GM23338 (cell line): ENCODE measurements around the gene NFKBIA.

Experiments used
- CREB1 ChIP-seq: fragments of 250-450 bp; sonication (Bioruptor Pico); IDR thresholded peaks from 2 replicates; pipeline ENCODE4 v1.5.0; 2020; ENCODE audit warnings: low read depth, mild to moderate bottlenecking, moderate library complexity
- CTCF ChIP-seq, 2 experiments: fragments of 200-600 bp in 1 of 2; sonication (generic) in 1 of 2; conservative IDR thresholded peaks; 2 replicates each; pipeline versions ENCODE4 v1.5.1 to v1.6.1; 2016 to 2017; ENCODE audit warnings: antibody characterized with exemption in 2 of 2, low read depth in 2 of 2, mild to moderate bottlenecking in 2 of 2, moderate library complexity in 1 of 2
- EZH2 ChIP-seq: fragments of 200-600 bp; sonication (generic); IDR thresholded peaks from one replicate; pipeline ENCODE4 v1.8.0; 2017; ENCODE audit warnings: antibody characterized with exemption, mild to moderate bottlenecking, low read depth; ENCODE audit not compliant: unreplicated experiment
- EZH2phosphoT487 ChIP-seq: fragments of 200-600 bp; sonication (generic); IDR thresholded peaks from one replicate; pipeline ENCODE4 v1.8.1; 2018; ENCODE audit warnings: antibody characterized with exemption; ENCODE audit not compliant: unreplicated experiment
- JUNB ChIP-seq: IDR thresholded peaks from one replicate; pipeline ENCODE4 v1.6.1; 2016; ENCODE audit warnings: antibody characterized with exemption; ENCODE audit not compliant: unreplicated experiment
- POLR2AphosphoS5 ChIP-seq: IDR thresholded peaks from 2 replicates; pipeline ENCODE4 v1.6.1; 2016; ENCODE audit warnings: antibody characterized with exemption, low read depth
- REST ChIP-seq: IDR thresholded peaks from one replicate; pipeline ENCODE4 v1.6.1; 2018; ENCODE audit warnings: antibody characterized with exemption; ENCODE audit not compliant: unreplicated experiment

DNA sequence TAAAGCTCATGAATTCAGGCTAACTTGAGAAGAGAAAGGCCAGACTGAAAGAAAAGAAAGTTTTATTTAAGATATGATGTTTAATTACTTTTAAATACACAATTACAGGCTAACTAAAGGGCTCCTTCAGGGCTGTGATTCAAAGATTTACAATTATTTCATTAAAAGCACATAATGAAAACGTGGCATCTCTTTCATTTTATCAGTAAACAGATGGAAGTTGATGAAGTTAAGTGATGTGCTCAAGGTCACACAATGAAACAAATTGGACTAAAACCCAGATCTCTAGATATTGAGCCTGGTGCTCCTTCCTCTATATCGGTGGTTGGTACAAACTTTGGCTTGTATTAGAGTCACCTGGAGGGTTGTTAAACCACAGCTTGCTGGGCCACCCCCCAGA lies 13.5 kb upstream of the NFKBIA start:
- TF ChIP-seq CTCF (conservative IDR thresholded peaks at IDR 0.05; ENCODE audit: low read depth in 2 of 2), result no peak
- TF ChIP-seq REST, result no peak
- TF ChIP-seq EZH2phosphoT487, result no peak
- TF ChIP-seq EZH2, result no peak
- no peak for TF ChIP-seq POLR2AphosphoS5
- TF ChIP-seq CREB1, result no peak
- no peak for TF ChIP-seq JUNB
